K562 treated with DMSO at 1 percent for 24 hours (cell line): ENCODE data around the gene SLC22A3. TPM values are rescaled to one million over a fixed set of nuclear protein-coding genes. Genes with fewer than 3 reads are reported as not detected.

Source experiments
- total RNA-seq: library from RNA; unstranded; fragments of 300-600 nt; gene quantifications from 2 replicates; pipeline ENCODE4 v1.2.3, GENCODE V29; 2022; ENCODE audit warnings: low read depth; ENCODE audit not compliant: insufficient read depth

Gene SLC22A3, protein sequence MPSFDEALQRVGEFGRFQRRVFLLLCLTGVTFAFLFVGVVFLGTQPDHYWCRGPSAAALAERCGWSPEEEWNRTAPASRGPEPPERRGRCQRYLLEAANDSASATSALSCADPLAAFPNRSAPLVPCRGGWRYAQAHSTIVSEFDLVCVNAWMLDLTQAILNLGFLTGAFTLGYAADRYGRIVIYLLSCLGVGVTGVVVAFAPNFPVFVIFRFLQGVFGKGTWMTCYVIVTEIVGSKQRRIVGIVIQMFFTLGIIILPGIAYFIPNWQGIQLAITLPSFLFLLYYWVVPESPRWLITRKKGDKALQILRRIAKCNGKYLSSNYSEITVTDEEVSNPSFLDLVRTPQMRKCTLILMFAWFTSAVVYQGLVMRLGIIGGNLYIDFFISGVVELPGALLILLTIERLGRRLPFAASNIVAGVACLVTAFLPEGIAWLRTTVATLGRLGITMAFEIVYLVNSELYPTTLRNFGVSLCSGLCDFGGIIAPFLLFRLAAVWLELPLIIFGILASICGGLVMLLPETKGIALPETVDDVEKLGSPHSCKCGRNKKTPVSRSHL
- total RNA-seq: not detected in 2 replicates

DNA sequence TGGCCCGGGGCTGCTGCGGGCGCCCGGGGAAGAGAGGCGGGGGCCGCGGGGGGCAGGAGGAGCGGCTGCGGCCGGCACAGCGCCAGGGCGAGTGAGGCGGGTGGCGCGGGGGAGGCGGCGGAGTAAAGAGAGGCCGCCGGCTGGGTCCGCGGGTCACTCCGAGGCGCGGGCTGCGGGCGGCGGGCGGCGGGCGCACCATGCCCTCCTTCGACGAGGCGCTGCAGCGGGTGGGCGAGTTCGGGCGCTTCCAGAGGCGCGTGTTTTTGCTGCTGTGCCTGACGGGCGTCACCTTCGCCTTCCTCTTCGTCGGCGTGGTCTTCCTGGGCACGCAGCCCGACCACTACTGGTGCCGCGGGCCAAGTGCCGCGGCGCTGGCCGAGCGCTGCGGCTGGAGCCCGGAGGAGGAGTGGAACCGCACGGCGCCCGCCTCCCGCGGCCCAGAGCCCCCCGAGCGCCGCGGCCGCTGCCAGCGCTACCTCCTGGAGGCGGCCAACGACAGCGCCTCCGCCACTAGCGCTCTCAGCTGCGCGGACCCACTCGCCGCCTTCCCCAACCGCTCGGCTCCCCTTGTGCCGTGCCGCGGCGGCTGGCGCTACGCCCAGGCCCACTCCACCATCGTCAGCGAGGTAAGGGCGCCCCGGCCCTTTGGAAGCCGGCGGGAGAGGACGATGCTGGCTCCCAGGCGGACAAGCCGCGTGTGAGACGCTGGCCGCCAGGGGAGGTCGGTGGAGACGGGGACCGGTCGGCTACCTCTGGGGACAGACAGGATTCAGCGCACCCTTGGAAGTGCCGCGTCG is at the start of gene SLC22A3:
SLC22A3 (plus strand) TSS at position 156 of the 797 bp plus-strand sequence; CDS start at position 198, 42 bp downstream.

Other genes with a start within 250 kb of the SLC22A3 start
- gene SLC22A1, start 226.6 kb upstream of the SLC22A3 start, total RNA-seq: 2.4 TPM in 1 of 2 replicates, not detected in the other
- gene SLC22A2, start 89.6 kb upstream of the SLC22A3 start, total RNA-seq: not detected in 2 replicates